Stomach (tissue), 4 donors: ENCODE results near the gene FXYD3.

Experiments used
- POLR2AphosphoS5 ChIP-seq, 3 donors: sonication (generic); formaldehyde crosslinking; IDR thresholded peaks; one replicate each; pipeline ENCODE4 v1.6.1; 2016; ENCODE audit warnings: antibody characterized with exemption in 3 of 3
- TF ChIP-seq, protein P1 (sequence below), 7 experiments: fragments of 450-650 bp in 4 of 7; fragments of 200-600 bp in 3 of 7; sonication (generic) in 3 of 7; IDR thresholded peaks; one replicate each; pipeline ENCODE4 v1.5.1; 2016 to 2019; ENCODE audit warnings: antibody characterized with exemption in 7 of 7, control low read depth in 2 of 7, mild to moderate bottlenecking in 1 of 7

DNA sequence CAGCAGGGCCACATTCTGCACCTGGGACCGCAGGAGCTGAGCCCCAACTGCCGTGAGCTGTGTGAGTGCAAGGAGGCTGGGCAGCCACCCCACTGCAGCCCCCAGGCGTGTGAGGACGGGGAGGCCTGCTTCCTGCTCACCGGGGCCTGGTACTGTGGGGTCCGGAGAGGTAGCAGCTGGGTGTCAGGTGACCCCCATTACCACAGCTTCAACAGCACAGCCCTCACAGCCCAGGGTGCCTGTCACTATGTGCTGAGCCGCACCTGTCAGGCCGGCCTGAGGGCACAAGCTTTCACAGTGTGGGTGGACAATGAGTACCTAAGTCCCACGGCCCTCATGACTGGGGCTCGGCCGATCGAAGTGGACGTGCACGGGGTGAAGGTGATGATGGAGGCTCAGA, 35.8 kb upstream of the FXYD3 start:
- TF ChIP-seq POLR2AphosphoS5 (IDR thresholded peaks at IDR 0.05): no peak
- TF ChIP-seq, protein P1, sequence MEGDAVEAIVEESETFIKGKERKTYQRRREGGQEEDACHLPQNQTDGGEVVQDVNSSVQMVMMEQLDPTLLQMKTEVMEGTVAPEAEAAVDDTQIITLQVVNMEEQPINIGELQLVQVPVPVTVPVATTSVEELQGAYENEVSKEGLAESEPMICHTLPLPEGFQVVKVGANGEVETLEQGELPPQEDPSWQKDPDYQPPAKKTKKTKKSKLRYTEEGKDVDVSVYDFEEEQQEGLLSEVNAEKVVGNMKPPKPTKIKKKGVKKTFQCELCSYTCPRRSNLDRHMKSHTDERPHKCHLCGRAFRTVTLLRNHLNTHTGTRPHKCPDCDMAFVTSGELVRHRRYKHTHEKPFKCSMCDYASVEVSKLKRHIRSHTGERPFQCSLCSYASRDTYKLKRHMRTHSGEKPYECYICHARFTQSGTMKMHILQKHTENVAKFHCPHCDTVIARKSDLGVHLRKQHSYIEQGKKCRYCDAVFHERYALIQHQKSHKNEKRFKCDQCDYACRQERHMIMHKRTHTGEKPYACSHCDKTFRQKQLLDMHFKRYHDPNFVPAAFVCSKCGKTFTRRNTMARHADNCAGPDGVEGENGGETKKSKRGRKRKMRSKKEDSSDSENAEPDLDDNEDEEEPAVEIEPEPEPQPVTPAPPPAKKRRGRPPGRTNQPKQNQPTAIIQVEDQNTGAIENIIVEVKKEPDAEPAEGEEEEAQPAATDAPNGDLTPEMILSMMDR (IDR thresholded peaks at IDR 0.05): no peak
